ENCODE data around the gene BTBD9. TPM values are rescaled to one million over a fixed set of nuclear protein-coding genes. Genes with fewer than 3 reads are reported as not detected.
A peak's percentile ranks its signal among the peaks of the same experiment; 100 is the strongest.

The BTBD9 gene
- total RNA-seq, 6 experiments from 2014 or later: 4.5 to 7.5 (median 5.7) TPM

- Histone ChIP-seq H3K4me1 (peaks cover 0 to 19% (median 9%) of the 10 kb centered on the region in 4 donors), H3K4me3 (no peak overlapping the region), H3K27me3 (no peaks in the 10 kb centered on the region), H3K27ac (peak overlapping the region in 2 of 3 donors; percentile 81 to 85), H3K36me3 (no peaks in the 10 kb centered on the region), H3K9me3 (no peaks in the 10 kb centered on the region)
- TF ChIP-seq CTCF (IDR thresholded peaks at IDR 0.05) (no peak), POLR2A (IDR thresholded peaks at IDR 0.05) (no peak)
- WGBS (ENCODE audit: insufficient coverage, low coverage, low lambda C conversion rate, missing lambda C conversion rate): 88% methylated on average over 8 of the region's 17 CpGs
- DNase-seq (no peak), ATAC-seq (peak in 1 of 4 donors; percentile 2)
- intact Hi-C loops (cut with DNase I): no loop called here
Observed at GRCh38 chr6:38162493-38163185, 477.1 kb downstream of the BTBD9 start.

GRCh38 chr6:38161754-38162492, 477.8 kb downstream of the BTBD9 start:
- WGBS (ENCODE audit: insufficient coverage, low coverage, low lambda C conversion rate, missing lambda C conversion rate): no CpG with 5 or more reads among the region's 15 CpGs
- Histone ChIP-seq H3K4me1 (peaks cover 0 to 19% (median 9%) of the 10 kb centered on the region in 4 donors), H3K4me3 (no peak overlapping the region), H3K9me3 (no peaks in the 10 kb centered on the region), H3K27ac (peak overlapping the region in 1 of 3 donors; percentile 29), H3K36me3 (no peaks in the 10 kb centered on the region), H3K27me3 (no peaks in the 10 kb centered on the region)
- ATAC-seq (peak in 2 of 4 donors; percentile 5 to 13), DNase-seq (no peak)
- intact Hi-C loops (cut with DNase I): no loop called here
- TF ChIP-seq POLR2A (IDR thresholded peaks at IDR 0.05) (no peak), CTCF (IDR thresholded peaks at IDR 0.05) (no peak)

GRCh38 chr6:38161331-38161730, 478.4 kb downstream of the BTBD9 start:
- DNase-seq (no peak), ATAC-seq (no peak)
- H3K9me3 ChIP-seq: no peaks in the 10 kb centered on the region
- TF ChIP-seq POLR2A (IDR thresholded peaks at IDR 0.05) (no peak), CTCF (IDR thresholded peaks at IDR 0.05) (no peak)
- peaks cover 0 to 19% (median 9%) of the 10 kb centered on the region in 4 donors for H3K4me1 ChIP-seq
- H3K4me3 ChIP-seq: no peak overlapping the region
- WGBS (ENCODE audit: insufficient coverage, low coverage, low lambda C conversion rate, missing lambda C conversion rate): 68% methylated on average over 3 of the region's 15 CpGs
- intact Hi-C loops (cut with DNase I): no loop called here
- peak overlapping the region in 1 of 3 donors; percentile 29 for H3K27ac ChIP-seq
- no peaks in the 10 kb centered on the region for H3K27me3 ChIP-seq
- no peaks in the 10 kb centered on the region for H3K36me3 ChIP-seq

- no peak for TF ChIP-seq POLR2A (IDR thresholded peaks at IDR 0.05)
- TF ChIP-seq CTCF (IDR thresholded peaks at IDR 0.05): no peak
Observed at GRCh38 chr6:38160831-38161230, 478.9 kb downstream of the BTBD9 start.

More at GRCh38 chr6:38160831-38161230, 478.9 kb downstream of the BTBD9 start:
- no peak for DNase-seq
- Histone ChIP-seq H3K9me3 (no peaks in the 10 kb centered on the region), H3K4me3 (no peak overlapping the region), H3K36me3 (no peaks in the 10 kb centered on the region), H3K4me1 (peaks cover 0 to 19% (median 9%) of the 10 kb centered on the region in 4 donors), H3K27me3 (no peaks in the 10 kb centered on the region), H3K27ac (no peak overlapping the region)
- 93% methylated on average over 14 of the region's 25 CpGs for WGBS (ENCODE audit: insufficient coverage, low coverage, low lambda C conversion rate, missing lambda C conversion rate)
- intact Hi-C loops (cut with DNase I): no loop called here
- no peak for ATAC-seq
